Loucy (cell line): ENCODE measurements around the gene CD79B.

Experiments used
- H2AFZ ChIP-seq: fragments of 200-600 bp; sonication (generic); 2 replicates; pipeline ENCODE4 v1.6.0; 2016; ENCODE audit warnings: antibody characterized with exemption, mild to moderate bottlenecking, low read length, moderate library complexity
- H3F3A ChIP-seq: fragments of 200-600 bp; 2 replicates; pipeline ENCODE4 v1.6.0; 2016; ENCODE audit warnings: antibody characterized with exemption, low read depth, mild to moderate bottlenecking
- H3K27me3 ChIP-seq: fragments of 200-600 bp; sonication (generic); 2 replicates; pipeline ENCODE4 v1.6.1; 2014; ENCODE audit warnings: low read length, mild to moderate bottlenecking; ENCODE audit not compliant: insufficient read depth, poor library complexity, severe bottlenecking
- H3K36me3 ChIP-seq: fragments of 200-600 bp; sonication (generic); 2 replicates; pipeline ENCODE4 v1.6.1; 2016; ENCODE audit warnings: low read length; ENCODE audit not compliant: insufficient read depth
- H3K4me1 ChIP-seq: fragments of 200-600 bp; sonication (generic); 2 replicates; pipeline ENCODE4 v1.5.1; 2014; ENCODE audit warnings: low read length, mild to moderate bottlenecking; ENCODE audit not compliant: insufficient read depth, poor library complexity, severe bottlenecking
- H3K4me2 ChIP-seq: fragments of 200-600 bp; sonication (generic); 2 replicates; pipeline ENCODE4 v1.6.0; 2014; ENCODE audit warnings: antibody characterized with exemption, low read length, low read depth, mild to moderate bottlenecking; ENCODE audit not compliant: poor library complexity, severe bottlenecking
- H3K4me3 ChIP-seq: fragments of 200-600 bp; sonication (generic); 2 replicates; pipeline ENCODE4 v1.5.1; 2014; ENCODE audit warnings: low read length, mild to moderate bottlenecking, mixed read lengths; ENCODE audit not compliant: poor library complexity, severe bottlenecking
- H3K79me2 ChIP-seq: fragments of 200-600 bp; sonication (generic); 2 replicates; pipeline ENCODE4 v1.6.1; 2014; ENCODE audit warnings: low read length; ENCODE audit not compliant: insufficient read depth
- H3K9ac ChIP-seq: fragments of 200-600 bp; sonication (generic); 2 replicates; pipeline ENCODE4 v1.6.0; 2014; ENCODE audit warnings: mild to moderate bottlenecking, low read depth, low read length, moderate library complexity; ENCODE audit not compliant: poor library complexity, severe bottlenecking
- H3K9me2 ChIP-seq: fragments of 200-600 bp; sonication (generic); replicated peaks from 2 replicates; pipeline ENCODE4 v1.6.1; 2016; ENCODE audit warnings: low read depth, low read length, mixed read lengths
- H3K9me3 ChIP-seq: fragments of 200-600 bp; sonication (generic); 2 replicates; pipeline ENCODE4 v1.6.1; 2014; ENCODE audit warnings: mild to moderate bottlenecking, antibody characterized with exemption, low read length, low read depth; ENCODE audit not compliant: insufficient read depth
- H4K20me1 ChIP-seq: fragments of 200-600 bp; sonication (generic); 2 replicates; pipeline ENCODE4 v1.6.0; 2014; ENCODE audit warnings: antibody characterized with exemption, low read length, mild to moderate bottlenecking; ENCODE audit not compliant: insufficient read depth, poor library complexity, severe bottlenecking
- EZH2phosphoT487 ChIP-seq: fragments of 200-600 bp; IDR thresholded peaks from 2 replicates; pipeline ENCODE4 v1.6.1; 2018; ENCODE audit warnings: antibody characterized with exemption, mild to moderate bottlenecking, moderate library complexity, borderline replicate concordance
- TF ChIP-seq, protein P1 (sequence below): fragments of 200-600 bp; sonication (generic); conservative IDR thresholded peaks from 2 replicates; pipeline ENCODE4 v1.5.1; 2014; ENCODE audit warnings: mild to moderate bottlenecking, antibody characterized with exemption, low read length

Gene CD79B

DNA sequence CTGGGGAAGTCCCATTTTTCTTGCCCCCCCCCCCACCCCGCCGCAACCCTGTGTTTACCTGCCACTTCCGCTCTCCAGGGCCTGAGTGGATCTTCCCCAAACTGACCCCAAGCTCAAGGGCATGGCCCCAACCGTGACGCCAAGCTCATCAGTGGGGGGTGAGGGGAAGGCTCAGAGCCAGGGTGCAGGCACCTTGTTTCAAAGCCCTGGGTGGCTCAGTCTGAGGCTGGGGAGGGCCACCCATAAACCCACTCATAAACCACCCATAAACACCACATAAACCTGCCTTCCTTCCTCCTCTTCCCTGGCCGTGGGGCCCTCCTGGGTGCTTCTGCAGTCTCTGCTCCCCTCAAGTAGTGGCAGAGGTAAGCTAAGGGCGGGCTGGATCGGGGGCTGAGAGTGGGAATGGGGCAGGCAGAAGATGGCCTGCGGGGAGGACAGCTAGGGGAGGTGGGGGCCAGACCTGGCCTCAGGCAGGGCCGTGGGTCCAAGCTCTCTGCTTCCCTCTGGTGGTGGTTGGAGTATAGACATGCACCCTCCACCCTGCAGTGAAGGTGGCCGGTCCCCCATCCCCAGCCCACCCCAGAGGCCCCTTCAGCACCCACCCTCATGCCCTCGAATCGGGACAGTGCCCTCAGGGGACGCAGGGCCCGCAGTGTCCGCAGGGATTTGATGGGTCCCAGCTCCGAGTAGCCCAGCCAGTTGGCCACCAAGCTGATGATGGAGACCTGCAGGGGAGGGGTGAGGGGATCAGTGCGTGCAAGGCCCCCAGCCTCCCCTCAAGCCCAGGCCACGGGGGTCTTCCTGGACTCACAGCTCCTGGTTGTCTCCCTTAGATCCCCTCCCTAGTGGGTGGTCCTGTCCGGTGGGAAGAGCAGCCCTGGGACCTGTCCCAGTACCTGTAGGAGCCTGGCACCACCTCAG is 14.6 kb upstream of the CD79B start:
- peaks cover 6% of the 10 kb centered on the region; the same call in 1 of the 2 replicates for H3K79me2 ChIP-seq
- H3K9ac ChIP-seq, result peak overlapping the region; percentile 84
- H3K9me2 ChIP-seq, result no peaks in the 10 kb centered on the region
- H3K27me3 ChIP-seq, result no peaks in the 10 kb centered on the region
- H3K4me2 ChIP-seq, result peak overlapping the region; percentile 95
- no peaks in the 10 kb centered on the region for H4K20me1 ChIP-seq
- peak overlapping the region; percentile 71 for H3K4me3 ChIP-seq
- peaks cover 65% of the 10 kb centered on the region for H3K4me1 ChIP-seq
- H3F3A ChIP-seq, result no peaks in the 10 kb centered on the region
- no peaks in the 10 kb centered on the region for H3K9me3 ChIP-seq
- H2AFZ ChIP-seq, result 0 out of 2 replicates have a peak overlapping the region, but pooled peaks have one; percentile 43
- no peaks in the 10 kb centered on the region for H3K36me3 ChIP-seq
- no peak for TF ChIP-seq EZH2phosphoT487
- TF ChIP-seq, protein P1, sequence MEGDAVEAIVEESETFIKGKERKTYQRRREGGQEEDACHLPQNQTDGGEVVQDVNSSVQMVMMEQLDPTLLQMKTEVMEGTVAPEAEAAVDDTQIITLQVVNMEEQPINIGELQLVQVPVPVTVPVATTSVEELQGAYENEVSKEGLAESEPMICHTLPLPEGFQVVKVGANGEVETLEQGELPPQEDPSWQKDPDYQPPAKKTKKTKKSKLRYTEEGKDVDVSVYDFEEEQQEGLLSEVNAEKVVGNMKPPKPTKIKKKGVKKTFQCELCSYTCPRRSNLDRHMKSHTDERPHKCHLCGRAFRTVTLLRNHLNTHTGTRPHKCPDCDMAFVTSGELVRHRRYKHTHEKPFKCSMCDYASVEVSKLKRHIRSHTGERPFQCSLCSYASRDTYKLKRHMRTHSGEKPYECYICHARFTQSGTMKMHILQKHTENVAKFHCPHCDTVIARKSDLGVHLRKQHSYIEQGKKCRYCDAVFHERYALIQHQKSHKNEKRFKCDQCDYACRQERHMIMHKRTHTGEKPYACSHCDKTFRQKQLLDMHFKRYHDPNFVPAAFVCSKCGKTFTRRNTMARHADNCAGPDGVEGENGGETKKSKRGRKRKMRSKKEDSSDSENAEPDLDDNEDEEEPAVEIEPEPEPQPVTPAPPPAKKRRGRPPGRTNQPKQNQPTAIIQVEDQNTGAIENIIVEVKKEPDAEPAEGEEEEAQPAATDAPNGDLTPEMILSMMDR, result peak; percentile 64

DNA sequence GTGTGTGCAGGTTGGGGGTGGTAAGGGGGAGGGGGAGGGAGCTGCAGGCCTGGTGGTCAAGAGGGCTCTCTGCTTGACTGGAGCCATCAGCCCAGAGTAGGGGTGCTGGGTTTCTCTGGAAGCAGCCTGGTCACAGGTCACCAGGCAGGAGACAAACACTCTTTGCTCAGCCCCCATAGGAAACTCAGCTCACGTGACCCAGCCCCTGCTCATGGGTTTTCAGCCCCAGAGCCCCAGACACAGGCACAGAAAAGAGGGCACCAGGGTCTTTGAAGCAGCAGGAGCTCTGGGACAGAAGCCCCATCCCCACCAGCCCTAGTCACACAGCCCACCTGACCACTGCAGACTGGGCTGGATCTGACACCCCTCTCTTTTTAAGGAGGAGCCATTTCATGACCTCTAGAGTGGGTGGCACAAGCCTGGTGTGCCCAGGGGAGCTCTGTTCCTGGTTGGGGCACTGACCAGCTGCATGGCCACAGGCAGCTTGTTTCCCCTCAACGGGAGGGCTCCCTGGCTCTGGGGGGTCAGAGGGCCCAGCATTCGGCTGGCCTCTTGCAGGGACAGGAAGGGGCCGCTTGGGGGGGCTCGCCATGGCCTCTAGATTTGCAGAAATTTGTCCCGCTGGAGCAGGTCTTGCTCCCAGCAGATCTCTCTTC is 13.8 kb upstream of the CD79B start:
- Histone ChIP-seq H3K4me3 (peak overlapping the region; percentile 71), H2AFZ (0 out of 2 replicates have a peak overlapping the region, but pooled peaks have one; percentile 47), H3K4me1 (peaks cover 59% of the 10 kb centered on the region), H3K79me2 (peaks cover 6% of the 10 kb centered on the region; the same call in 1 of the 2 replicates), H3K36me3 (no peaks in the 10 kb centered on the region), H3F3A (no peaks in the 10 kb centered on the region), H3K9me3 (no peaks in the 10 kb centered on the region), H3K27me3 (no peaks in the 10 kb centered on the region), H3K4me2 (peak overlapping the region; percentile 95), H4K20me1 (no peaks in the 10 kb centered on the region), H3K9ac (peak overlapping the region; percentile 84), H3K9me2 (no peaks in the 10 kb centered on the region)
- TF ChIP-seq, protein P1, result peak; percentile 31; the same call in 1 of the 2 replicates
- TF ChIP-seq EZH2phosphoT487, result no peak

DNA sequence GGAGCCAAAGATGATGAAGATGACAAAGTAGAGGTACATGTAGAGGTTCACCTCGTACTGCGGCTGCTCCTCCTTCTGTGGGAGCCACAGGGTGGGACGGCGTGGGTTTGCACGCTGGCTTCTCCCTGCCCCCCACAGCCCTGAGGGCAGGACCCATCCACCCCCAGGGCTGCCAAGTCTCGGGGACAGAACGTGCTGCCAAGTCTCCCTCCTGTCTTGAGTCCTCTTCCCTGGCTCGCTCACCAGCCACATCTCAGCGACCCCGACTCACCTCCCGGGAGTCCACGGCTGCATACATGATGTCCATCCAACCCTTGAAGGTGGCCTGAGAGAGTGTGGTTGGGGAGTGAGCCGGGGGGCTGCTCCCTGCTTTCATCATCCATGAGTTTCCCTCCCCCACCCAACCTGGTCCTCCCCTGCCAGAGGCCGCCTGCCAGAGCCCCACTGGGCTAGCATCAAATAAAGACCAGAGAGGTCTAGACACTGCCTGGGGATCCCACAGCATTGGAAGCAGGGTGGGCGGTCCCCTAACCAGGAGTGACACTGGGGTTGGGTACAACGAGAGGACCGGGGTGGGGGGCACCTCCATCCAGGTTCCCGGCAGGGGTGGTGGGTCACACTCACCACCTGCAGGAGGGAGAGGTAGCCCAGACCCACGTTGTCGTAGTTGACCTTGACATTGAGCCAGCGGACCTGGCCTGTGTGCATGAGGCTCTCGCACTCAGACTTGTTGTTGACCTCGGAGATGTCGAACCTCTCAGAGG is 12.8 kb upstream of the CD79B start:
- peaks cover 6% of the 10 kb centered on the region; the same call in 1 of the 2 replicates for H3K79me2 ChIP-seq
- H3F3A ChIP-seq, result no peaks in the 10 kb centered on the region
- no peaks in the 10 kb centered on the region for H3K9me3 ChIP-seq
- H3K4me2 ChIP-seq, result no peak overlapping the region
- peak overlapping the region; percentile 84 for H3K9ac ChIP-seq
- no peak for TF ChIP-seq EZH2phosphoT487
- TF ChIP-seq, protein P1, result no peak
- no peak overlapping the region for H2AFZ ChIP-seq
- no peak overlapping the region for H3K4me3 ChIP-seq
- no peaks in the 10 kb centered on the region for H3K9me2 ChIP-seq
- no peaks in the 10 kb centered on the region for H3K27me3 ChIP-seq
- no peaks in the 10 kb centered on the region for H4K20me1 ChIP-seq
- H3K36me3 ChIP-seq, result no peaks in the 10 kb centered on the region
- peaks cover 53% of the 10 kb centered on the region for H3K4me1 ChIP-seq
